Fibroblast of lung (primary cell): Measurements from ENCODE around the gene BCS1L. TPM values are rescaled to one million over a fixed set of nuclear protein-coding genes. Genes with fewer than 3 reads are reported as not detected.

Source experiments
- DNase-seq, 2 donors: peaks; one replicate each; pipeline versions ENCODE4 v3.0.0 to v3.0.0-alpha.2; 2010; ENCODE audit warnings: low read depth in 2 of 2
- H2AFZ ChIP-seq: 2 replicates; pipeline ENCODE4 v1.5.1; 2012; ENCODE audit warnings: low read length, control low read depth, inconsistent platforms
- H3K27ac ChIP-seq: 2 replicates; pipeline ENCODE4 v1.5.1; 2011; ENCODE audit warnings: low read length, control low read depth; ENCODE audit not compliant: insufficient read depth
- H3K27me3 ChIP-seq: 2 replicates; pipeline ENCODE4 v1.5.1; 2011; ENCODE audit warnings: mild to moderate bottlenecking, low read length; ENCODE audit not compliant: control insufficient read depth, insufficient read depth
- H3K36me3 ChIP-seq: 2 replicates; pipeline ENCODE4 v1.5.1; 2011; ENCODE audit warnings: low read length; ENCODE audit not compliant: control insufficient read depth, insufficient read depth
- H3K4me1 ChIP-seq: 2 replicates; pipeline ENCODE4 v1.5.1; 2011; ENCODE audit warnings: low read length; ENCODE audit not compliant: control insufficient read depth, insufficient read depth; ENCODE audit errors: extremely low read depth
- H3K4me2 ChIP-seq: 2 replicates; pipeline ENCODE4 v1.5.1; 2011; ENCODE audit warnings: low read length, control low read depth; ENCODE audit not compliant: insufficient read depth; ENCODE audit errors: extremely low read depth
- H3K4me3 ChIP-seq, 4 experiments: fragments of 200-600 bp in 1 of 4; sonication (generic) in 1 of 4; replicated peaks in 1 of 4; 2 replicates each; pipeline ENCODE4 v1.5.1; 2011 to 2016; ENCODE audit warnings: low read length in 4 of 4, low read depth in 3 of 4, mild to moderate bottlenecking in 3 of 4, control low read depth in 2 of 4, inconsistent platforms in 1 of 4, mixed read lengths in 1 of 4; ENCODE audit not compliant: insufficient read depth in 1 of 4; ENCODE audit errors: control extremely low read depth in 1 of 4
- H3K79me2 ChIP-seq: 2 replicates; pipeline ENCODE4 v1.5.1; 2012; ENCODE audit warnings: mild to moderate bottlenecking, low read length, inconsistent platforms; ENCODE audit not compliant: control insufficient read depth, insufficient read depth
- H3K9ac ChIP-seq: 2 replicates; pipeline ENCODE4 v1.5.1; 2011; ENCODE audit warnings: mild to moderate bottlenecking, low read length, control low read depth; ENCODE audit not compliant: insufficient read depth
- H3K9me3 ChIP-seq: 2 replicates; pipeline ENCODE4 v1.5.1; 2012; ENCODE audit warnings: low read depth, low read length; ENCODE audit not compliant: control insufficient read depth, insufficient read depth
- H4K20me1 ChIP-seq: 2 replicates; pipeline ENCODE4 v1.5.1; 2011; ENCODE audit warnings: low read length; ENCODE audit not compliant: control insufficient read depth, insufficient read depth; ENCODE audit errors: extremely low read depth
- CTCF ChIP-seq, 2 donors: IDR thresholded peaks in 1 of 2; conservative IDR thresholded peaks in 1 of 2; 1 replicate in 1 of 2; 2 replicates in 1 of 2; pipeline ENCODE4 v1.5.1; 2011 to 2012; ENCODE audit warnings: low read length in 2 of 2, control low read depth in 1 of 2, inconsistent platforms in 1 of 2, low read depth in 1 of 2, mild to moderate bottlenecking in 1 of 2
- EZH2 ChIP-seq: IDR thresholded peaks from 2 replicates; pipeline ENCODE4 v1.5.1; 2012; ENCODE audit warnings: low read length, control low read depth, mild to moderate bottlenecking; ENCODE audit errors: missing control alignments
- polyA plus RNA-seq, 2 donors: library from polyadenylated mRNA; depleted of rRNA in 1 of 2; stranded (reverse) in 1 of 2; unstranded in 1 of 2; fragments of >200 nt; gene quantifications; 2 replicates each; pipeline ENCODE4 v1.2.1, GENCODE V29; 2011 to 2012; ENCODE audit warnings: missing spikeins in 1 of 2
- total RNA-seq: library from RNA; depleted of rRNA; stranded (reverse); fragments of >200 nt; gene quantifications from 2 replicates; pipeline ENCODE4 v1.2.1, GENCODE V29; 2014

BCS1L gene
- total and polyA plus RNA-seq, 2 donors (not counting 1 experiment from before 2014, with no cell fraction given): 28.8 to 38.3 TPM

DNA sequence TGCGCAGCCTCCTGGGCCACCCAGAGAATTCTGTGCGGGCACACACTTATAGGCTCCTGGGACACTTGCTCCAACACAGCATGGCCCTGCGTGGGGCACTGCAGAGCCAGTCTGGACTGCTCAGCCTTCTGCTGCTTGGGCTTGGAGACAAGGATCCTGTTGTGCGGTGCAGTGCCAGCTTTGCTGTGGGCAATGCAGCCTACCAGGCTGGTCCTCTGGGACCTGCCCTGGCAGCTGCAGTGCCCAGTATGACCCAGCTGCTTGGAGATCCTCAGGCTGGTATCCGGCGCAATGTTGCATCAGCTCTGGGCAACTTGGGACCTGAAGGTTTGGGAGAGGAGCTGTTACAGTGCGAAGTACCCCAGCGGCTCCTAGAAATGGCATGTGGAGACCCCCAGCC lies 39.4 kb downstream of the BCS1L start:
- no peaks in the 10 kb centered on the region for H3K4me1 ChIP-seq
- no peak overlapping the region for H3K4me2 ChIP-seq
- no peak for DNase-seq
- no peaks in the 10 kb centered on the region for H4K20me1 ChIP-seq
- H3K9ac ChIP-seq: no peak overlapping the region
- no peaks in the 10 kb centered on the region for H3K9me3 ChIP-seq
- no peaks in the 10 kb centered on the region for H3K27me3 ChIP-seq
- no peak overlapping the region for H3K27ac ChIP-seq
- no peak overlapping the region for H2AFZ ChIP-seq
- no peak overlapping the region for H3K4me3 ChIP-seq
- no peaks in the 10 kb centered on the region for H3K79me2 ChIP-seq
- TF ChIP-seq EZH2 (no peak), CTCF (conservative IDR thresholded peaks at IDR 0.05 in 1 of 2, IDR thresholded peaks at IDR 0.05 in 1 of 2; ENCODE audit: low read depth in 1 of 2, low read length in 2 of 2) (no peak)
- peaks cover 1% of the 10 kb centered on the region for H3K36me3 ChIP-seq

GRCh38 chr2:218701806-218702205 lies 42.3 kb downstream of the BCS1L start:
- H3K27me3 ChIP-seq: no peaks in the 10 kb centered on the region
- H3K36me3 ChIP-seq: no peaks in the 10 kb centered on the region
- no peak overlapping the region for H2AFZ ChIP-seq
- H3K4me3 ChIP-seq: no peak overlapping the region
- TF ChIP-seq EZH2: no peak
- TF ChIP-seq CTCF (conservative IDR thresholded peaks at IDR 0.05 in 1 of 2, IDR thresholded peaks at IDR 0.05 in 1 of 2; ENCODE audit: low read depth in 1 of 2, low read length in 2 of 2): no peak
- no peak overlapping the region for H3K9ac ChIP-seq
- peak in 1 of 2 donors; percentile 64 for DNase-seq
- no peak overlapping the region for H3K4me2 ChIP-seq
- no peaks in the 10 kb centered on the region for H3K79me2 ChIP-seq
- H4K20me1 ChIP-seq: no peaks in the 10 kb centered on the region
- H3K27ac ChIP-seq: no peak overlapping the region
- no peaks in the 10 kb centered on the region for H3K4me1 ChIP-seq
- H3K9me3 ChIP-seq: no peaks in the 10 kb centered on the region

- no peaks in the 10 kb centered on the region for H3K36me3 ChIP-seq
- H3K27ac ChIP-seq: no peak overlapping the region
- no peak for DNase-seq
- H3K27me3 ChIP-seq: no peaks in the 10 kb centered on the region
- TF ChIP-seq EZH2 (no peak), CTCF (conservative IDR thresholded peaks at IDR 0.05 in 1 of 2, IDR thresholded peaks at IDR 0.05 in 1 of 2; ENCODE audit: low read depth in 1 of 2, low read length in 2 of 2) (no peak)
- H2AFZ ChIP-seq: no peak overlapping the region
- H4K20me1 ChIP-seq: no peaks in the 10 kb centered on the region
- no peak overlapping the region for H3K9ac ChIP-seq
- no peaks in the 10 kb centered on the region for H3K9me3 ChIP-seq
- no peak overlapping the region for H3K4me2 ChIP-seq
- H3K79me2 ChIP-seq: no peaks in the 10 kb centered on the region
- H3K4me3 ChIP-seq: no peak overlapping the region
- H3K4me1 ChIP-seq: no peaks in the 10 kb centered on the region
Observed at GRCh38 chr2:218703341-218703740, 43.9 kb downstream of the BCS1L start.
